Measurements from ENCODE around the gene NEUROG1.

DNA sequence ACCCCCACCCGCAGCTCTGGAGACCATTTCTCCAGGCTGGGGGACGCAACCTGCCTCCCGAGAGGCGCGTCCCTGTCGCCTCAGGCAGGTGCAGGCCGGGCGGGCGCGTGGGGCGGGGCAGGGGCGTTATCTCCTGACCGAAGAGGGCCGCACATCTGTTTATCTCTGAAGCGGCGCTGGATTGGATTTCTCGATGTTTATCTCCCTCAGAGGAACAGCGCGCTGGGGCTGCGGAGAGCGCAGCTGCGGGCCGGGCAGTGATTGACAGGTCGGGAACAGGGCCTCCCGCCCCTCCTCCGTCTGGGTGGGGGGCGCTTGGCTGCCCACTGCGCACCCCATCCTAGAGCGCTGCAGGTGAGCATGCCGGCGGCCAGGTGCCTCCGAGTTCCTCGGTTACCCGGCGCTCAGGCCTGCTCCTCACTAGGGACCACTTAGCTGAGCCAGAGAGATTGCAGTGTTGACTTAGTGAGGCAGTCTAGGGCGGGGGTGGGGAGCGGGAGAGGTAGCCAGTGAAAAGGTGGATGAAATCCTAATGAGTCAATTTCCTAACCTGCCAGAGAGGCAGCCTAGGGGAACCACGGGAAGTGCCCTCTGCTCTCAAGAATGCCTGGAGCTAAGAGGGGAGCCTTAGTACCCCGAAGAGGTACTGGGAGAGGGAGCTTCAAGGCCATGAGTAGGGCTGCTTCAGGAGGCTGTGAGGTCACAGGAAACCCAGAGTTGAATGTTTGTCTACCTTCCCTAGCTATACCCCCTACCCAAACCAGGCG, 44.0 kb downstream of the NEUROG1 start:
- no peak for TF ChIP-seq CTCF (IDR thresholded peaks at IDR 0.05)
- TF ChIP-seq POLR2A (IDR thresholded peaks at IDR 0.05), result no peak

All from thyroid gland (tissue), 4 donors.